Subcutaneous adipose tissue (tissue), 4 donors: ENCODE results near the gene STX11. TPM values are rescaled to one million over a fixed set of nuclear protein-coding genes. Genes with fewer than 3 reads are reported as not detected.

ENCODE experiments used
- total RNA-seq, 4 donors: library from RNA; depleted of rRNA; stranded (reverse); fragments of >200 nt; gene quantifications; one replicate each; pipeline ENCODE4 v1.1.0, GENCODE V29; 2016
- TF ChIP-seq, protein P1 (sequence below): fragments of 450-650 bp; IDR thresholded peaks from one replicate; pipeline ENCODE4 v1.5.1; 2016; ENCODE audit warnings: low read depth, mild to moderate bottlenecking, control low read depth, antibody characterized with exemption, moderate library complexity

STX11 gene
- total RNA-seq, 4 donors from 2014 or later = 42.6 to 103 (median 48.3) TPM

GRCh38 chr6:144152334-144152900 is 2.1 kb downstream of the STX11 start:
- TF ChIP-seq, protein P1, sequence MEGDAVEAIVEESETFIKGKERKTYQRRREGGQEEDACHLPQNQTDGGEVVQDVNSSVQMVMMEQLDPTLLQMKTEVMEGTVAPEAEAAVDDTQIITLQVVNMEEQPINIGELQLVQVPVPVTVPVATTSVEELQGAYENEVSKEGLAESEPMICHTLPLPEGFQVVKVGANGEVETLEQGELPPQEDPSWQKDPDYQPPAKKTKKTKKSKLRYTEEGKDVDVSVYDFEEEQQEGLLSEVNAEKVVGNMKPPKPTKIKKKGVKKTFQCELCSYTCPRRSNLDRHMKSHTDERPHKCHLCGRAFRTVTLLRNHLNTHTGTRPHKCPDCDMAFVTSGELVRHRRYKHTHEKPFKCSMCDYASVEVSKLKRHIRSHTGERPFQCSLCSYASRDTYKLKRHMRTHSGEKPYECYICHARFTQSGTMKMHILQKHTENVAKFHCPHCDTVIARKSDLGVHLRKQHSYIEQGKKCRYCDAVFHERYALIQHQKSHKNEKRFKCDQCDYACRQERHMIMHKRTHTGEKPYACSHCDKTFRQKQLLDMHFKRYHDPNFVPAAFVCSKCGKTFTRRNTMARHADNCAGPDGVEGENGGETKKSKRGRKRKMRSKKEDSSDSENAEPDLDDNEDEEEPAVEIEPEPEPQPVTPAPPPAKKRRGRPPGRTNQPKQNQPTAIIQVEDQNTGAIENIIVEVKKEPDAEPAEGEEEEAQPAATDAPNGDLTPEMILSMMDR = no peak

DNA sequence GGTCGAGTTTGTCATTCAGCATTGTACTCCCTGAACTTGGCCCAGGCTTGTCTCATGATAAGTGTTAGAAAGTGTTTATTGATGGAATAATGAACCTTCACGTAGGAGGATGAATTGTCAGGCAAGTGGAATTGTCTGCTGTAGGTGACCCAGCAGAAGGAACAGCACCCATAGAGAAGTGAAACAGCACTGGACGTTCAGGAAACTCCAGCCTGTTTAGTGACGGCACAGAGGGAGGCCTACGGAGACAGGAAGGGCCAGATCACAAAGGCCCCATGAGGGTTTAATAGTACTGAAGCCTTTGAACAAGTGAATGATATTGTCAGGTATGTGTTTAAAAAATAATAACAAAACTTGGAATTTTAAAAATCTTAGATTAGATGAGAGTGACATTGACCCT is 2.9 kb downstream of the STX11 start:
- TF ChIP-seq, protein P1 = no peak

- TF ChIP-seq, protein P1 = no peak
Observed at GRCh38 chr6:144153971-144154370, 3.7 kb downstream of the STX11 start.

DNA sequence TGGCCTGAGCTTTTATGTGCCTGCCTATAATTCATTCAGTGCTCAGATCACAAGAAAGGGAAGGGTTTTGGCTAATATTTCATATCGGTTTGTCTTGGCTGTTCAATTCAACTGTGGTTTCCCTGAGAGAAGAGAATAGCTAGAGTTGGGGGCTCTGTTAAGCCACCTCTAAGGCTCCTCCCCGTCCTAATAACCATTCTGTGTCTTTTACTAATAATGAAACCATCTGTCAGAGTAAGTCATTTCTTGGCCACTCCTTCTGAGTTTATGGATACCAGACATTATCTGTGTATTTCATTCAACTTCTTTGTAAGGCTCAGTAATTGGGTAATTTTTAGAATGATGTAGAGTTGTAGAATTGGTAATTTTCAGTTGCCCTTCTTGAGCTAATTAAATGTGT is 5.2 kb downstream of the STX11 start:
- TF ChIP-seq, protein P1 = no peak

DNA sequence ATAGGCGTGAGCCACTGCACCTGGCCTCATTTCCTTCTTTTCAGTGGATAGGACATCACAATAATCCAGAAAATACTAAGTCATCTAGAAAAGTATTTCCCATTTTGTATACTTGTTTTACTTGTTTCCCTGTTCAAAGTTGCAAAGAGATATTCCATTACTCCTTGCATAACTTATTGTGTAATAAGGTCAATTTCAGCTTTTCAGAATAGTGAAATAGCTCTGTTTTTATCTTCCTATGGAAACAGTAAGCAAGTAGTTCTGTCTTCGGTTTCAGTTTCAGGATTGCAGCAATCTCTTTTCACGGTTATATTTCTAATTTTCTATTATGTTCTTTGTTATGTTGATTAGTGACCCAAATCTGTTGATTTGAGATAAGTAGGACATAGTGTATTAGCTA is 6.0 kb downstream of the STX11 start:
- TF ChIP-seq, protein P1 = no peak

- TF ChIP-seq, protein P1 = no peak
Observed at GRCh38 chr6:144156991-144157390, 6.7 kb downstream of the STX11 start.

DNA sequence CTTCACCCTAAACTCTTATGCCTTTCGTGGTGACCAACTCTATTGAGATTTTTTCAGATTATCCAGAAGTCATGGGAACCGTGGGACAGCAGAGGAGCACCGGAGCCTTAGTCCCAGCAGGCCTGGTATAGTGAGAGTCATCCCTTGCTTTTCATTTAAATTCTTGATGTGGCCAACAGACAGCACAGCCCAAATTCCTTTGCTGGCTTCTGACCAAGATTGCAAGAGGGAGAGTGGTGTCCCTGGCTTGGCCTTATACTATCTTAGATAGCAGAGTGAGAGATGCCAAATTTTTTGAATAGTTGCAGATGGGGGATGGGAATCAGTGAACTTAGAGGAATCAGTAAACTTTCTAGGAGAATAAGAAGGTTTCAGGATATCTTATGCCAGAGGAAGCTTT is 7.8 kb downstream of the STX11 start:
- TF ChIP-seq, protein P1 = no peak
